ENCODE results near the gene ZMYND10. TPM values are rescaled to one million over a fixed set of nuclear protein-coding genes. Genes with fewer than 3 reads are reported as not detected.
A peak's percentile ranks its signal among the peaks of the same experiment; 100 is the strongest.

ZMYND10 gene
- total RNA-seq, 1 donor from 2014 or later, result 0.86 TPM

- Mint-ChIP-seq H3K36me3 (ENCODE audit: insufficient read depth) (peaks cover 2% of the 10 kb centered on the region), H3K27ac (no peak overlapping the region), H3K4me1 (ENCODE audit: low read depth) (peaks cover 39% of the 10 kb centered on the region), H3K4me3 (ENCODE audit: low read depth) (no peak overlapping the region), H3K27me3 (no peaks in the 10 kb centered on the region), H3K9me3 (ENCODE audit: low read depth) (no peaks in the 10 kb centered on the region)
- no peak for DNase-seq (ENCODE audit: low spot score, unreplicated experiment)
- TF ChIP-seq CTCF (IDR thresholded peaks at IDR 0.05; ENCODE audit: unreplicated experiment), result no peak
These were observed 9.3 kb upstream of the ZMYND10 start for GRCh38 chr3:50354850-50355249.

- TF ChIP-seq CTCF (IDR thresholded peaks at IDR 0.05; ENCODE audit: unreplicated experiment), result no peak
- H3K4me1 Mint-ChIP-seq (ENCODE audit: low read depth), result peaks cover 40% of the 10 kb centered on the region
- no peak overlapping the region for H3K27ac Mint-ChIP-seq
- no peak overlapping the region for H3K4me3 Mint-ChIP-seq (ENCODE audit: low read depth)
- peaks cover 2% of the 10 kb centered on the region for H3K36me3 Mint-ChIP-seq (ENCODE audit: insufficient read depth)
- no peaks in the 10 kb centered on the region for H3K9me3 Mint-ChIP-seq (ENCODE audit: low read depth)
- no peaks in the 10 kb centered on the region for H3K27me3 Mint-ChIP-seq
- no peak for DNase-seq (ENCODE audit: low spot score, unreplicated experiment)
These were observed 8.7 kb upstream of the ZMYND10 start for GRCh38 chr3:50354186-50354764.

GRCh38 chr3:50353245-50354004 lies 7.9 kb upstream of the ZMYND10 start:
- Mint-ChIP-seq H3K9me3 (ENCODE audit: low read depth) (no peaks in the 10 kb centered on the region), H3K4me1 (ENCODE audit: low read depth) (peaks cover 37% of the 10 kb centered on the region), H3K36me3 (ENCODE audit: insufficient read depth) (peaks cover 4% of the 10 kb centered on the region), H3K4me3 (ENCODE audit: low read depth) (no peak overlapping the region), H3K27me3 (no peaks in the 10 kb centered on the region), H3K27ac (no peak overlapping the region)
- no peak for DNase-seq (ENCODE audit: low spot score, unreplicated experiment)
- TF ChIP-seq CTCF (IDR thresholded peaks at IDR 0.05; ENCODE audit: unreplicated experiment), result no peak

GRCh38 chr3:50352781-50353180 lies 7.2 kb upstream of the ZMYND10 start:
- H3K27ac Mint-ChIP-seq, result no peak overlapping the region

GRCh38 chr3:50351323-50351697 lies 5.8 kb upstream of the ZMYND10 start:
- no peak for DNase-seq (ENCODE audit: low spot score, unreplicated experiment)
- Mint-ChIP-seq H3K27me3 (peaks cover 3% of the 10 kb centered on the region), H3K36me3 (ENCODE audit: insufficient read depth) (peaks cover 5% of the 10 kb centered on the region), H3K4me1 (ENCODE audit: low read depth) (peaks cover 19% of the 10 kb centered on the region), H3K9me3 (ENCODE audit: low read depth) (no peaks in the 10 kb centered on the region), H3K27ac (peak overlapping the region; percentile 76), H3K4me3 (ENCODE audit: low read depth) (peak overlapping the region; percentile 96)
- TF ChIP-seq CTCF (IDR thresholded peaks at IDR 0.05; ENCODE audit: unreplicated experiment), result no peak

More at GRCh38 chr3:50352781-50353180, 7.2 kb upstream of the ZMYND10 start:
- no peak for DNase-seq (ENCODE audit: low spot score, unreplicated experiment)
- no peak overlapping the region for H3K4me3 Mint-ChIP-seq (ENCODE audit: low read depth)
- H3K27me3 Mint-ChIP-seq, result no peaks in the 10 kb centered on the region
- H3K9me3 Mint-ChIP-seq (ENCODE audit: low read depth), result no peaks in the 10 kb centered on the region
- peaks cover 5% of the 10 kb centered on the region for H3K36me3 Mint-ChIP-seq (ENCODE audit: insufficient read depth)
- peaks cover 31% of the 10 kb centered on the region for H3K4me1 Mint-ChIP-seq (ENCODE audit: low read depth)
- peak; percentile 24 for TF ChIP-seq CTCF (IDR thresholded peaks at IDR 0.05; ENCODE audit: unreplicated experiment)
